Mucosa of descending colon (tissue), 3 donors: ENCODE measurements around the gene THAP8. TPM values are rescaled to one million over a fixed set of nuclear protein-coding genes. Genes with fewer than 3 reads are reported as not detected.

Experiments used
- ATAC-seq: fragments of 200-7000 bp; cut with Tn5 transposase; one replicate; pipeline ENCODE4 v1.9.1; 2020; ENCODE audit warnings: mild to moderate bottlenecking, moderate library complexity
- DNase-seq, 3 donors: peaks; one replicate each; pipeline ENCODE4 v3.0.0-alpha.2; 2020
- H3K36me3 ChIP-seq: fragments of 200-600 bp; one replicate; pipeline ENCODE4 v1.8.0; 2021; ENCODE audit warnings: low read depth, mild to moderate bottlenecking
- H3K4me1 ChIP-seq: fragments of 200-600 bp; one replicate; pipeline ENCODE4 v1.8.0; 2021; ENCODE audit warnings: low read depth, mild to moderate bottlenecking
- H3K4me3 ChIP-seq: fragments of 200-600 bp; one replicate; pipeline ENCODE4 v1.8.0; 2021; ENCODE audit warnings: mild to moderate bottlenecking
- H3K9me3 ChIP-seq: fragments of 200-600 bp; one replicate; pipeline ENCODE4 v1.8.0; 2021; ENCODE audit warnings: mild to moderate bottlenecking
- intact Hi-C, 2 donors: fragments of 100-400 bp; cut with DNase I in 1 of 2; cut with micrococcal nuclease in 1 of 2; formaldehyde crosslinking; loops; one replicate each; pipeline versions ENCODE4 v1.11.0 to v1.11.1; 2022; cut with DNase I, micrococcal nuclease
- total RNA-seq, 3 donors: library from RNA; stranded (reverse); fragmentation: NEBNext Ultra II Directional in 2 of 3; extraction: Animal tissue kit (Norgen Biotek cat#: 25700) in 2 of 3; gene quantifications; one replicate each; pipeline versions ENCODE4 v1.2.1 to v1.2.4, GENCODE V29; 2021 to 2023
- TF ChIP-seq, protein P1 (sequence below): fragments of 200-600 bp; IDR thresholded peaks from one replicate; pipeline ENCODE4 v1.8.0; 2022; ENCODE audit warnings: antibody characterized with exemption, mild to moderate bottlenecking
- donor health status: DM: no; HTN: no; CAD: no; lungs with moderate emphysema.
- donor health status: DM: no; HTN: no; CAD: no.
- donor health status: DM: no; HTN: yes; CAD: no.

Gene THAP8
- total RNA-seq, 3 donors from 2014 or later: 3.7 to 10.1 (median 4.4) TPM

- TF ChIP-seq, protein P1, sequence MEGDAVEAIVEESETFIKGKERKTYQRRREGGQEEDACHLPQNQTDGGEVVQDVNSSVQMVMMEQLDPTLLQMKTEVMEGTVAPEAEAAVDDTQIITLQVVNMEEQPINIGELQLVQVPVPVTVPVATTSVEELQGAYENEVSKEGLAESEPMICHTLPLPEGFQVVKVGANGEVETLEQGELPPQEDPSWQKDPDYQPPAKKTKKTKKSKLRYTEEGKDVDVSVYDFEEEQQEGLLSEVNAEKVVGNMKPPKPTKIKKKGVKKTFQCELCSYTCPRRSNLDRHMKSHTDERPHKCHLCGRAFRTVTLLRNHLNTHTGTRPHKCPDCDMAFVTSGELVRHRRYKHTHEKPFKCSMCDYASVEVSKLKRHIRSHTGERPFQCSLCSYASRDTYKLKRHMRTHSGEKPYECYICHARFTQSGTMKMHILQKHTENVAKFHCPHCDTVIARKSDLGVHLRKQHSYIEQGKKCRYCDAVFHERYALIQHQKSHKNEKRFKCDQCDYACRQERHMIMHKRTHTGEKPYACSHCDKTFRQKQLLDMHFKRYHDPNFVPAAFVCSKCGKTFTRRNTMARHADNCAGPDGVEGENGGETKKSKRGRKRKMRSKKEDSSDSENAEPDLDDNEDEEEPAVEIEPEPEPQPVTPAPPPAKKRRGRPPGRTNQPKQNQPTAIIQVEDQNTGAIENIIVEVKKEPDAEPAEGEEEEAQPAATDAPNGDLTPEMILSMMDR: no peak
- no peaks in the 10 kb centered on the region for H3K4me1 ChIP-seq
- H3K9me3 ChIP-seq: no peaks in the 10 kb centered on the region
- DNase-seq: no peak
- no peaks in the 10 kb centered on the region for H3K36me3 ChIP-seq
- H3K4me3 ChIP-seq: no peak overlapping the region
- intact Hi-C loops: no loop called here
- ATAC-seq: no peak
These were observed 22.8 kb downstream of the THAP8 start for GRCh38 chr19:36031308-36031707.

GRCh38 chr19:36030264-36031148, 23.6 kb downstream of the THAP8 start:
- no peak for DNase-seq
- Histone ChIP-seq H3K36me3 (no peaks in the 10 kb centered on the region), H3K4me3 (no peak overlapping the region), H3K4me1 (no peaks in the 10 kb centered on the region), H3K9me3 (no peaks in the 10 kb centered on the region)
- TF ChIP-seq, protein P1: no peak
- peak; percentile 22 for ATAC-seq
- intact Hi-C loops: no loop called here

DNA sequence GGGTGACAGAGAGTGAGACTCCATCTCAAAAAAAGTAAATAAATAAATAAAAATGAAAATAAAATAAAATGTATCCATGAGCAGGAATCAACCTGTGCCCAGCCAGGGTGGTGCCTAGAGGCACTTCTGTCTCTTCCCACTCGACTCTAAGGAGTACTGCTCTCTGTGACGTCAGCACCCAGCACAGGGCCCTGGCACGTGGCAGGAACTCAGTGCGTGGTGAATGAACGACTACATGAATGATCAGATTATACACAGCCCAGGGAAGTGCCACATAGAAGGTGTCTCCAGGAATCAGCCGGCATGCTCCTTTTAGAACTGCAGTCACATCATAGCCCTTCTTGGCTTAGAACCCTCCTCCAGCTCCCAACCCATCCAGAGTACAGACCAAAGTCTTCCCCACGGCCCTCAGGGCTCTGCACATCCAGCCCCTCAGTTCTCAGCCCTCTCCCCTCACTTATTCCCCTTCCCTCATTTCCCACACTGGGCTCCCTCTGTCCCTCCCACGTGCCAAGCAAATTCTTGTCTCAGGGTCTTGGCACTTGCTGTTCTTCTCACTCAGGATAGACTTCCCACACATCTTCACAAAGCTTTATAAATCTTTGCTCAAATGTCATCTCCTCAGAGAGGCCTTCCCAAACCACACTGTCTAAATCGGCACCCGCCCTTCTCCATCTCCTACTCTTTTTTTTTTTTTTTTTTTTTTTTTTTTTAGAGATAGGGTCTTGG, 25.6 kb downstream of the THAP8 start:
- TF ChIP-seq, protein P1: no peak
- ATAC-seq: no peak
- DNase-seq: no peak
- no peaks in the 10 kb centered on the region for H3K36me3 ChIP-seq
- no peak overlapping the region for H3K4me3 ChIP-seq
- H3K9me3 ChIP-seq: no peaks in the 10 kb centered on the region
- intact Hi-C loops: no loop called here
- no peaks in the 10 kb centered on the region for H3K4me1 ChIP-seq

DNA sequence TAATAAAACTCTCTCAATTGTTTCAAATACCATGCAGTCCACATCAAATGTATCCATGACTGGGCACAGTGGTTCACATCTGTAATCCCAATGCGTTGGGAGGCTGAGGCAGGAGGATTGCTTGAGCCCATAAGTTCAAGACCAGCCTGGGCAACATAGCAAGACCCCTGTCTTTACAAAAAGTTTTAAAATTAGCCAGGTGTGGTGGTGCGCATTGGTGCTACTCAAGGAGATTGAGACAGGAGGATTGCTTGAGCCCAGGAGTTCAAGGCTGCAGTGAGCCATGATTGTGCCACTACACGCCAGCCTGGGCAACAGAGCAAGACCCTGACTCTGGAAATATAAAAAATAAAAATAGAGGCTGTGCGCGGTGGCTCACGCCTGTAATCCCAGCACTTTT, 26.4 kb downstream of the THAP8 start:
- TF ChIP-seq, protein P1: no peak
- ATAC-seq (no peak), DNase-seq (no peak)
- Histone ChIP-seq H3K36me3 (no peaks in the 10 kb centered on the region), H3K9me3 (no peaks in the 10 kb centered on the region), H3K4me1 (no peaks in the 10 kb centered on the region), H3K4me3 (no peak overlapping the region)
- intact Hi-C loops: no loop called here

- H3K4me3 ChIP-seq: no peak overlapping the region
- H3K4me1 ChIP-seq: no peaks in the 10 kb centered on the region
- TF ChIP-seq, protein P1: no peak
- ATAC-seq (no peak), DNase-seq (no peak)
- intact Hi-C loops: no loop called here
- H3K9me3 ChIP-seq: no peaks in the 10 kb centered on the region
- no peaks in the 10 kb centered on the region for H3K36me3 ChIP-seq
These were observed 27.8 kb downstream of the THAP8 start for GRCh38 chr19:36026091-36026876.
